ENCODE results near the gene ATAD2B.

ATAD2B gene

GRCh38 chr2:23707096-23707495 lies 219.8 kb downstream of the ATAD2B start:
- TF ChIP-seq CTCF (IDR thresholded peaks at IDR 0.05; ENCODE audit: control extremely low read depth, extremely low read depth, low read depth, missing control alignments) = no peak
- no peak for DNase-seq (ENCODE audit: extremely low spot score)
- CTCF ChIA-PET = interaction anchor here (4.3 kb wide), 1 partner anchor 15 kb away, joined by 11 read pairs; no protein-coding TSS in a partner anchor
- POLR2A ChIA-PET = no interaction called here

- no peak for DNase-seq (ENCODE audit: extremely low spot score)
- no peak for TF ChIP-seq CTCF (IDR thresholded peaks at IDR 0.05; ENCODE audit: control extremely low read depth, extremely low read depth, low read depth, missing control alignments)
- CTCF ChIA-PET = interaction anchor here (4.3 kb wide), 1 partner anchor 15 kb away, joined by 11 read pairs; no protein-coding TSS in a partner anchor
- POLR2A ChIA-PET = no interaction called here
Observed at GRCh38 chr2:23706613-23707078, 220.3 kb downstream of the ATAD2B start.

GRCh38 chr2:23705771-23706612 lies 220.9 kb downstream of the ATAD2B start:
- TF ChIP-seq CTCF (IDR thresholded peaks at IDR 0.05; ENCODE audit: control extremely low read depth, extremely low read depth, low read depth, missing control alignments) = no peak
- no peak for DNase-seq (ENCODE audit: extremely low spot score)
- POLR2A ChIA-PET = no interaction called here
- CTCF ChIA-PET = interaction anchor here (4.3 kb wide), 1 partner anchor 16 kb away, joined by 11 read pairs; no protein-coding TSS in a partner anchor

- no peak for DNase-seq (ENCODE audit: extremely low spot score)
- ChIA-PET CTCF (interaction anchor here (0.7 to 4.3 kb wide), 3 partner anchors 11 to 18 kb away, joined by 3 to 11 read pairs (median 4); no protein-coding TSS in a partner anchor), POLR2A (no interaction called here)
- no peak for TF ChIP-seq CTCF (IDR thresholded peaks at IDR 0.05; ENCODE audit: control extremely low read depth, extremely low read depth, low read depth, missing control alignments)
Observed at GRCh38 chr2:23703583-23704385, 223.1 kb downstream of the ATAD2B start.

- no peak for DNase-seq (ENCODE audit: extremely low spot score)
- POLR2A ChIA-PET = no interaction called here
- no peak for TF ChIP-seq CTCF (IDR thresholded peaks at IDR 0.05; ENCODE audit: control extremely low read depth, extremely low read depth, low read depth, missing control alignments)
- CTCF ChIA-PET = interaction anchor here (0.6 to 4.3 kb wide), 3 partner anchors 19 to 381 kb away, joined by 3 to 11 read pairs (median 3); partner anchors contain the start of gene TP53I3
Observed at GRCh38 chr2:23703037-23703582, 223.8 kb downstream of the ATAD2B start.

- ChIA-PET CTCF (interaction anchor here (1.6 kb wide), 1 partner anchor 19 kb away, joined by 4 read pairs; no protein-coding TSS in a partner anchor), POLR2A (no interaction called here)
- no peak for TF ChIP-seq CTCF (IDR thresholded peaks at IDR 0.05; ENCODE audit: control extremely low read depth, extremely low read depth, low read depth, missing control alignments)
- no peak for DNase-seq (ENCODE audit: extremely low spot score)
Observed at GRCh38 chr2:23700627-23701026, 226.3 kb downstream of the ATAD2B start.

Measured in GM10248 (cell line).